HG02970 (cell line): ENCODE measurements around the gene NTM.
"Not testable (repeated sequence)": the region's sequence is repeated elsewhere in the genome, so short reads cannot be mapped to it uniquely, and the experiment has no call there.

Source experiments
- ATAC-seq: cut with Tn5 transposase; IDR thresholded peaks from one replicate; pipeline ENCODE4 v1.9.1; 2021; ENCODE audit warnings: mild to moderate bottlenecking, moderate library complexity, moderate number of reproducible peaks; ENCODE audit not compliant: unreplicated experiment, low FRiP score

Gene NTM

DNA sequence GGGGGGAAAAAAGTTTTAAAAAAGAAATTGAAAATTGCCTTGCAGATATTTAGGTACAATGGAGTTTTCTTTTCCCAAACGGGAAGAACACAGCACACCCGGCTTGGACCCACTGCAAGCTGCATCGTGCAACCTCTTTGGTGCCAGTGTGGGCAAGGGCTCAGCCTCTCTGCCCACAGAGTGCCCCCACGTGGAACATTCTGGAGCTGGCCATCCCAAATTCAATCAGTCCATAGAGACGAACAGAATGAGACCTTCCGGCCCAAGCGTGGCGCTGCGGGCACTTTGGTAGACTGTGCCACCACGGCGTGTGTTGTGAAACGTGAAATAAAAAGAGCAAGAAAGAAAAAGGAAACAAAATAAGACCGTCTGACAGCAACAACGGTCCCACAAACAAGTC, 964.9 kb downstream of the NTM start:
- ATAC-seq: no peak

DNA sequence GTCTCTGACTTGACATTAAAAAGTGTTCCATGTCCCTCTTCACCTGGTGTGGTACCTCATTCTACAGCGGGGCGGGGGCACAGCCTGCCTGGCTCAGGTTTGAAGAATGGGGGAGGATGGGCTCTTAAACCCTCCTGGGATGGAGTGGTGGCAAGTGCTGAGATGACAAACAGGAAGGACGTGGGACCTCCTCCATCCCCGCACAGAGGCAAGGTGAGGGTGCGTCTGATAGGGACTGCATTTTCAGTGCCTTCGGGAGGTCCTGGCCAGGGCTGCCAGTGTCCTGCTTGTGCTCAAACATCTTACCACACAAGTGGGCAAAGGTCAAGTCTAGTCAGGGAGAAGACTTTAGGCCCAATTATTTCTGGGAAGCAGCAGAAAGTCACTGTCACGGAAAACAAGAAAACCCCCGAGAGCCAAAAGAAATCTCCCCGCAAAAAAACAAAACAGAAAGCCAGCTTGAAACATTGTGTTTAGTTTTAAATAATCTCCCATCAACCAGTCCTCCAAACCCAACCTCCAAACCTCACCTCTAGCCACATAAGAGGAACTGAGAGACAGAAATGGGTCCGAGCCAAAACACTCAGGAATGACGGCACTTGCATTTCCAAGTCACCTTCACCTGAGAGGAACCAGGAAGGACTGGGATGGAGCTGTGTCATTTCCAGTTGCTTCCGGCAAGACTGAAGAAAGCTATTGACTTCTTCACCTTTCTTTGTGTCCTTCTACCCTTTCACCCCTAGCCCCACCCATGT, 966.5 kb downstream of the NTM start:
- ATAC-seq: no peak

DNA sequence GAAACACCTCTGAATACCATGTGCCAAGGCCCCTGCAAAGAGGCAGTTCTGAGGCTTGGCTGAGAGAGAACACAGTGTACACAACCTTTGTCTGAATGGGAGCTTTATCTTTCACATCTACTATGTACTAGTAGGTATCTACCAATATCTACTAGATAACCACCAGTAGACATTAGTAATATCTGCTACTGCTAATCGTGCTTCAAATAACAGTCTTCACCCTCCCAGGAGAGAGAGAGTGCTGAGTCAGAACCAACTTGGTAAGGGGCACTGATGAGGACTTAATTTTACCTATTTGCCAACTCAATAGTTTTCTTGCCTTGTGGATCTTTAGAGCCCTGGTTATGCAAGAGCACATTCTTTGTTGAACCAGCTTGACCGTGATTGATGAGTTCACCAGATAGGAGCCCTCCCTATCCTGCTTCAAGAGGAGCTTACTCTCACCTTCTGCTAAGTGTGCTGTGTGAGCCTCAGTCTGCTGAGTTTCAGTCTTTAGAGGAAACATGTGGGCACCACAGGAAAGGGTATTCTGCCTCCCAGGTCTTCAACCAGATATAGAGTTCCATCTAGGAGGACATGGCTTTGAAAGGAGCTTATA, 967.5 kb downstream of the NTM start:
- ATAC-seq: no peak

DNA sequence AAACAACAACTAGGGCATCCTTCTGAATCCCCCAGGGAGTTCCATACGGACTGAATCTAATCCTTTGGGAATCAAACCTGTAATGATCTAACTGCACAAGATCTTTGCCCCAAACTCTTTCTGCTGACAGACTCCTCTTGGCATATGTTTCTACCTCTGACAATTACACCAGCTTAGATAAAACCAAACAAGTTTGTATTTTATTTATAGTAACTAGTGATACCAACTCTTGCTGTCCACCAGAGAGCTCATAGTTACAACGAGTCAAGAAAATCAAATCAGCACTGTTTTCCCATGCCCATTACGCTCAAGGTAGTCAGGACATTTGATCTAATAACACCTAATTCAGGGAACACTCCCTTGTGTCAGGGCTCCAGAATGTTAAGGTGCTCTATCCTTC, 972.0 kb downstream of the NTM start:
- no peak for ATAC-seq

DNA sequence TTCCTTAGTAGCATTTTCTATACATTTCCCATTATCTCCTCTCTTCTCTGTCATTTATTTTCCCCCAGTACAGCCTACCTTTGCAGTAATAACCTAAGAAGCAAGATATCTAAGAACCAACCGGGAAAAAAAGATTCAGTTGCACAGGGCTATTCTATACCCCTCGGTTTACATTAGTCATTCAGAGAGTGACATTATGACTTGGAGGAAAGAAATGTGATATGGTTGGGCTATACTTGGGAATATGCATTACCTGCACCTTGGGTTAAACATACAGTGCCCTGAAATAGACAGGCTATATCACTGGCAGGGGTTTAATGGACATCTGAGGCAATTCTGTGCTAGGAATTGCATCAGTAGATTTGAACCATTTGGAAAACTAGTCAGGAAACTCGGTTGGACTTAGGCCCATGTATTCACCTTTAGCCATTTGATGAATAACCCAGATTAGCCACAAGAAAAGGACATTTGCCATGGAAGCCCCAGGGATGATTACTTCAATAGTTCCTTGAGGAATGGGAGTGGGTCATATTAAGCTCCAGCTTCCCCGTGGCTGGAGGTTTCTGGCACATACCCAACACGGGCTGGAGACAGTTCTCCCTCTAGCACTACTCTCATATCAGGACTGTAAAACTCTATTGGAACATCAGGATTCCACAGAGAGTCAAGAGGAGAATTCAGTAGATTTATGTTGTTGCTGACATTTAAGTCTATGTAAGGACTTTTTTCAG, 973.2 kb downstream of the NTM start:
- no peak for ATAC-seq

DNA sequence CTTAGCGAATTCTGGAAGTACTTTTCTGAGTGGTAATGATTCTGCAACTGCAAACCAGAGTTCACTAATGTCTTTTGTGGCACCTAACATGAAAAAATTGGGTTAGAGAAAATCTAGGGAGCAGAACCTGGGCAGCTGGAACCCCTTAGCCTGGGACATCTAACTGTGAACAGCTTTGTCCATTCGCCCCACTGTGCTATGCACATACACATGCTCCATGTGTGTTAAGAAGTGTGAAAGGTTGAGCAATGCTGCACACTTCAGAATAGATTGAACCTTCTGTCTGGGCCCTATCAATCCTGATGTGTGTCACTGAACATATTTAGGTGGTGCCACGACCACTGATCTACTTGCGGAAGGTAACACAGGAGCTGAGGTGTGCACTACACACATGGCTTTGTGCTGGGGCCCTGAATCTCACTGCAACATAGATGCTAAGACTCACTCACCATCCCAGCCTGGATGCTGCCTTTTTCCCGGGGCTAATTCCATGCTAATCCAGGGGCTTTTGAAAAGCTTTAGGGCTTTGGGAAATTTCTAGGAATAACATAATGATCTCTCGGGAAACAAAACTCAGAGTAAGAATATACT, 976.2 kb downstream of the NTM start:
- ATAC-seq: no peak

DNA sequence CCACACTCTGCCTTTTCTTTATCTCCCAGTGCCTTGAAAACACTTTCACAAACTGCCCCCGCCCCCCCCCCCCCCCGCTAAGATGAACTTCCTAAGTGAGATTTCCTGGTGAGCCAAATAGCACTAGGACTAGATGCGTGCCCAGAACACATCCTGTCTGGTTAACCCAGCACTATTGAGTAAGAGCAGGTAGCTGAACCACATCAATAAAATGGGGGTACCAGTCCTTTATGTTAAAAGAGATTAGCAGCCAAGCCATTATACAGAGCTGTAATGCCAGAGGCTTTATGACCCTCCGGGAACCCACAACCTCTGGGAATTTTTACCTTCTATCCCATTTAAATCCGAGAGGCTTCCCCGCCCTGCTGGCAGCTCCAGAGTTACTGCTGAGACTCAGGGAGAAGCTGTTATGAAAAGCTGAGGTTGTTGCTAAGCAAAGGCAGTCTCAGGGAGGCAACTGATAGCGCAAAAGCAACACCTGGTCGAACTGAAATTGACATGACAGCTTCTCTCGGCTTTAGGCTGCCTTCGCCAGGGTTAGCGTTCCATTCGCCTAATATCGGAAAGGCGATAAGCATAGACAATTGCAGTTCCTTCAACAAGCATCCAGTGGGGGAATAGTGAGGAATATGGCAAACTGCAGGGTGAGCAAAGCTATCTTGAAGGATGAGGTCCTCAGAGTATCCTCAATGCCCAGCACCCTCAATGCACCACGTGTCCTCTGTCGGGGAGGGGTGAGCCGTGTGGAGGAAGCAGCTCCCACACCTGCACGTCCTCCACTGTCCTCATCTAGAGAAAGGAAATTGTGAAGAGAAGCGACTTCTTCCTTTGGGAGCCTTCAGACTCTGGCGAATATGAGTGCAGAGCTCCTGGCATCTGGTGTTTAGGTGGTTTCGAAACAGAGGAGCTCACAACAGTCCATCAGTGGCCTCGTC, 977.0 kb downstream of the NTM start:
- no peak for ATAC-seq

DNA sequence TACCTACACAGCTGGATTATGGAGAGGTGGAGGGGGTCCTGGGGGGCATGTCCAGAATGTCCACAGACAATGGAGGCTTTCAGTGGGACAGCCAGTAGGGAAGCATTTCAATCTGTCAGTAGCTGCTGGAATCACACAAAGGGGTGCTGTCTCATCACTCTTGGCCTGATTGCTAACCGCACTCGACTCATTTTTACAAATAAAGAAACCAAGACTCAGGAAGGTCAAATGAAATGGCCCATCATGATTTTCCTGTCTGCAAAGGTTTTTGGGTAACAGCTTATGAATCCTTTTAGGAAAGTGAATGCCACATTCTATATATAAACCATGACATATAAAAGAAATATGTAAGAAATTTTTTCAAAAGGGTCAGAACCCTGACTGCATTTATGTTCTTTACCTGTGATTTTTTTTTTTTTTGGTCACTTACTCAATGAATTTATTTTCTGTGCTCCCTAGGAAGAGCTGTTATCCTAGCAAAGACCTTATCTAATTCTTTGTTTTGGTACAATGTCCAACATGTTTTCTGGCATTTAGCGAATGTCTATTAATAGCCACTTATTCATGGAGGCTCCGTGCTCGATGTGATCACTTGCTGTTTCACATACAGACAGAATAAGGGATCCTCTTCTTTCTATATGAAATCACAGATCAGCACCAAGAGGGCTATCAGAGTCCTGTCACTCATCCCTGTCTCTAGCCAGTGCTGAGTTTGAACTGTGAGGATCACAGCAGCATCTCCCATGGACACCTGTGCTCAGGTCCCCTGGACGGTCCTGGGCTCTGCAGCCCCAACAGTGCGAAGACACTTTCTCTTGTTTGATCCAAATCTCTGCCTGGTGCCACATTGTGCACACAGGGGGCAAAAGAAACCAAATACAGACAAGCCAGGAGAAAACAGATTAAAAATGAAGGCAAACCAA, 979.7 kb downstream of the NTM start:
- no peak for ATAC-seq

DNA sequence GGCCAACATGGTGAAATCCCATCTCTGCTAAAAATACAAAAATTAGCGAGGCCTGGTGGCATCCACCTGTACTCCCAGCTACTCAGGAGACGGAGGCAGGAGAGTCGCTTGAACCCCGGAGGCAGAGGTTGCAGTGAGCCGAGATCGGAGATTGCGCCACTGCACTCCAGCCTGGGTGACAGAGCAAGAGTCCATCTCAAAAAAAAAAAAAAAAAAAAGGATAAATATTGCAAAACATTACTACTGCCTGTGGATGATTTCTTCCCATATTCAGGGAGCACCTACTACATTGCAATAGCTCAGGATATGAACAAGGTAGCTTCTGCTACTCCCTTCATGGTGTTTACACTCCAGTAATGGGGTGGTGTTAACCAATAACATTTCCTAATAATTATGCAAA, 980.6 kb downstream of the NTM start:
- no peak for ATAC-seq

DNA sequence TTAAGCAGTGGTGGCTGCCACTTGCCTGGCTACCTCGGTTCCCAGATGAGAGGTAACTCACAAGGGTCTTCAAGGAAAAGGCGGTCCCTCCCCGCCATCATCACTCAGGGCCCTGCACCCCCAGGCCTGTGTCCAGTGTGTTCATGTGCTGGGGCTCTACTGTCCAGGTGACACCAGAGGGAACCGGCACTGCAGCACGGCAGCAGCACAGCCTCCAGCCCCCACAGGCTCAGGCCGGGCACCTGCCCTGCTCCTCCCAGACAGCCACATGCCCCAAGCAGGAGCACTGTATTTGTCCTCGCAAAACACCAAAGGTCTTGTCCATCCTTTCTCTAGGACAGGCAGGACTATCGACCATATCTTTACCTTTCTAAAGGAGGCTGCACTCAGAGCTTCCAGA, 982.1 kb downstream of the NTM start:
- ATAC-seq: no peak

DNA sequence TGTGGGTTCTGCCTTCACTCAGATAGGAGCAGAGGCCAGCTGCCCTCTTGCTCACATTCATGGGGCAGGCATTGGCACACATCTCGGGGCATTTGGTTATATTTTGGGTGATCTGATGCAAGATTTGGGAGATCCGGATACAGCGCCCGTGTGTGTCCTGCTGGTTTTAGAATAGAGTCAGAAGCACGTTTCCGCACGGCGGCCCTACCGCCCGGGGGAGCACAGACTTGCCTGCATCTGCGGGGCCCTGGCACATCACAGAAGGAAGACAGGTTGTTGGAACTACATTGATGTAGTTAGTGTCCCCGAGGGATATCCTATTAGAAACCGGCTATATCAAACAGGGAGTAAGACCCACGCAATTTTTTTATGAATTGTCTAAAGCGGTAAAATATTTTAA, 982.8 kb downstream of the NTM start:
- no peak for ATAC-seq

DNA sequence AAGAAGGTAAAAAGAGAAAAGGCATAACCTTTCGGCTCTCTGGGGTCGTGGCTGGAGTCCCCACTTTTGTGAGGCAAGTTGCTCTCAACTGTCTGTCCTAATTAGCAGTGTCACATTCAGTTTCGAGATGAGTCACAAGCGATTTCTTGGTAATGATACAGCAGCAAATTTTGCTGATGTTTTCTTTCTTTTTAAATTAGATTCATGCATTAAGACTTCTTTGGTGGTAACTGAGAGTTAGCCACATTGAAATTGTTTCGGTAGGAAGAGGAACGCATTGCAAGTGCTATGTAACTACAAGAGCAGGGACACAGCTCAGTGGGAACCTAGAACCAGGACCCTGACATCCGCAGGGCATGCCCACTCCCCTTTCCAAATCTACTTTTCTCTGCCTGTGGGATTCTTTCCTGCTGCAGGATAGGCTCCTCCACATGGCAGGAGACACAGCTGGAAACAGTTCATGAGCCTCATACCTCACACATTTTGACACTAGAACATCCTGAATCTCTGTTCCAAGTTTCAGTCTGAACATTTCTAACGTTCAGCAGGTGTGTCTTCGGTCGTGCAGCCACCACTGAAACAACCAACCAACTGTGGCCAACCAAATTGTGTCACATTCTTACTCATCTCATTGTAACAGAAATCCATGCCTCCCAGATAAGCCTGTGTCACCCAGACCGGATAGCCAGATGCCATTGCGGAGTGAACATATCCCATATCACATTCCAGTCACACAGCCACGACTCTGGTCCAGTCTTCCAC, 987.6 kb downstream of the NTM start:
- ATAC-seq: peak; percentile 75

DNA sequence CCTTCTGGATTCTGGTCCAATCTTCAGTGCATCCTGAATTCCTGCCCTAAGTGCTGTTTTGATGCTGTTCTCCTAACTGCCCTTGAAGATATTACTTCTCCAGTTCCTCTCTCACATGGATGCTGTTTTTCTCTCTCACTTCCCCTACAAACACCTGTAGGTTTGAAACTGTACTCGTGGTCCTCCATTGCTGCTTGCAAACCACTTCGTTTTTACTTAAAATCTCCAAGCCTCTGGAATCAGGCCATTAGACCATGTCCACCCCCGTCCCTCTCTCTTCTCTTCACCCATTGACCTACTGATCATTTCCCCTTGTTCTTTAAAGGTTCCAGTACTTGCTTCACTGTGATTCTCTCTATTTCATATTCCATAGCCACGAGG, 988.1 kb downstream of the NTM start:
- ATAC-seq: peak; percentile 49

DNA sequence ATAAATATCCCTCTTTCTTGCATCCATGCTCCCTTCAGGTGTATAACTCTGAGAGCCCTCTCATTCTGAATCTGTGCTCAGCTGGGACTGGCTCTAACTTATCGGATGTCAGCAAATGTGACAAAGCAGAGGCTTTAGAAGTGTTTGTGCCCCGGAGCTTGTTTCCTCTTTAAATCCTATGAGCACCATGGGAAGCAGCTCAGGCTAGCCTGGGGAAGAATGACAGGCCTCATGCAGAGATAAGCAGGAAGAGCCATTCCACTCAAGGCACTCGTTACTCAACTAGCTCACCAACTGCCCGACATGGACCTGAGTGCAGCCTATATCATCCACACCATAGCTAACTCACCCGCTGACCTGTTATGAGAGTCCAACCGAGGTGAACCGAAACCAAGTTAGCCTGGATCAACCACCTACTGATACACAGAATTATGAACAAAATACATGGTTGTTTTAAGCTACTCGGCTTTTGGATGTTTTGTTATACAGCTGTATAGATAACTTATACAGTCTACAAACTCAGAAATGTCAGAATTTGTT, 990.7 kb downstream of the NTM start:
- ATAC-seq: no peak

DNA sequence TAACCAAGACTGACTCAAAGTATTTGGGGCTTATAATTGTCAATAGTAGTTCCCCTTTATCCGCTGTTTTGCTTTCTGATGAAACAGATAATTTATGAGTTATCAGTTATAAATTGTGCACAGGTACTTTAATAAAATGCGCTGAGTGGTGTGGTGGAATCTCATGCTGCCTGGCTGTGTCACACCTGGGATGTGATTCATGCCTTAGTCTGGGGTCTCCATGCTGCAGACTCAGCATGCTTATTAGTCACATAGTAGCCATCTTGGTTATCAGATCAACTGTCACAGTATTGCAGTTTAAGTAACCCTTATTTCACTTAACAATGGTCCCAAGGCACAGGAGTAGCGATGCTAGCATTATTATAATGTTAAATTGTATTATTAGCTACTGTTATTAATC, 995.2 kb downstream of the NTM start:
- no peak for ATAC-seq

DNA sequence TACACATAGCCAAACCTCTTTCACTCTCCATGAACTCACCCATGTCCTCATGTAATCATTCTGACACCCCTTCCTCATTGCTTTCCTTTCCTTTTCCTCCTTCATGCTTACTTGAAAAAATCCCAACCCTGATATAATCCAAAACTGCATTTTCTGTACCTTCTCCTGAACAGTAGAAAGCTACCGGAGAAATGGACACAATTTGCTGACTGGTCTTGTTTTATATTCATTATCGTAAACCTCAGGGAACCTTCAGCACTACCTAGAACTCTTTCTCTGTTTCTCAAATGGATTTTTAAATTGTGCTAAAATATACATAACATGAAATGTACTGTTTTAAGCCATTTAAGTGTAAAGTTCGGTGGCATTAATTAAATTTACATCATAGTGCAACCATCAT, 996.9 kb downstream of the NTM start:
- ATAC-seq: no peak

DNA sequence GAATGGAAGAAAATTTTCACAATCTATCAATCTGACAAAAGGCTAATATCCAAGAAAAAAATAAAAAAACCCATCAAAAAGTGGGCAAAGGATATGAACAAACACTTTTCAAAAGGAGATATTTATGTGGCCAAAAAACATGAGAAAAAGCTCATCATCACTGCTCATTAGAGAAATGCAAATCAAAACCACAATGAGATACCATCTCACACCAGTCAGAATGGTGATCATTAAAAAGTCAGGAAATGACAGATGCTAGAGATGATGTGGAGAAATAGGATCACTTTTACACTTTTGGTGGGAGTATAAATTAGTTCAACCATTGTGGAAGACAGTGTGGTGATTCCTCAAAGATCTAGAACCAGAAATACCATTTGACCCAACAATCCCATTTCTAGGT, 999.7 kb downstream of the NTM start:
- not testable (repeated sequence) for ATAC-seq

DNA sequence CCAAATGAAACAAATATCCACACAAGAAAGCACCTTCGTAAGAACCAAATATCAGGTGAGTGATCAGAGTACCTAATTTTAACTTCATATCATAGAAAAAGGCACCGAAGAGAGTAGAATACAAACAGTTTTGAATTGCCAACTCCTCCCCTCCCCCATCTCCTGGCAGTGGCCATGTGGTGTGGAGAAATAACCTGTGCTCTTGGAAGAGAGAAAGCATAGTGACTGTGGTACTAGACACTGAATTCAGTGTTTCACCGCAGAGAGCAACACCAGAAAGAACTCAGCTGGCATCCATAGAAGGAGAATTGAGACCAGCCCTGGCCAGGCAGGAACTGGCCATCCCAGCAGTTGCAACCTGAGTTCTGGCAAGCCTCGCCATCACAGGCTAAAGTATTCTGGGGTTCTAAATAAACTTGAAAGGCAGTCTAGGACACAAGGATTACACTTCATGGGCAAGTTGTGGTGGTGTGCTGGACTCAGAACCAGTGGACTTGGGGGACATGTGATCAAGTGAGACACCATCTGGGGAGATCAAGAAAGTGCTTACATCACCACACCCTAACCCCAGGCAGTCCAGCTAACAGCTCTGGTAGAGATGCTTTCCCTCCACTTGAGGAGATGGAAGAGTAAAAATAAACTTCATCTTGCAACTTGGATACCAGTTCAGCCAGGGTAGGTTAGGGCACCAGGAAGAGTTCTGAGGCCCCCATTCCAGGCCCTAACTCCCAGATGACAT, 1003.2 kb downstream of the NTM start:
- no peak for ATAC-seq
